Muscle of back (tissue), 13 donors: Measurements from ENCODE around the gene NPPA. TPM values are rescaled to one million over a fixed set of nuclear protein-coding genes. Genes with fewer than 3 reads are reported as not detected.
"Not testable (repeated sequence)": the region's sequence is repeated elsewhere in the genome, so short reads cannot be mapped to it uniquely, and the experiment has no call there.

ENCODE experiments used
- DNase-seq, 3 donors: peaks; one replicate each; pipeline versions ENCODE4 v3.0.0 to v3.0.0-alpha.2; 2013
- long read RNA-seq, 9 donors: transcript quantifications; one replicate each; lab custom pipeline, GENCODE V29; 2026
- polyA plus RNA-seq, 10 donors: library from polyadenylated mRNA; unstranded; fragments of 120-200 nt; gene quantifications; one replicate each; pipeline ENCODE4 v1.2.1, GENCODE V29; 2013; ENCODE audit not compliant: insufficient read length in 10 of 10

NPPA gene
- polyA plus RNA-seq: 1 to 10 TPM in 9 of 10 donors, under 1 TPM in 1; 0.81 to 2.9 (median 1.5) TPM
- long read RNA-seq, donor 1: 0 reads
- long read RNA-seq, donor 2, partial matches to known transcripts: 0 of 2 reads
- long read RNA-seq, donor 2, other reads (novel, unspliced or antisense): 0 of 2 reads
- long read RNA-seq, donor 3: 0 reads
- long read RNA-seq, donor 4, partial matches to known transcripts: 0 of 1 reads
- long read RNA-seq, donor 4, other reads (novel, unspliced or antisense): 0 of 1 reads
- long read RNA-seq, donor 5, partial matches to known transcripts: 0 of 1 reads
- long read RNA-seq, donor 5, other reads (novel, unspliced or antisense): 0 of 1 reads
- long read RNA-seq, donor 6, partial matches to known transcripts: 0 of 1 reads
- long read RNA-seq, donor 6, other reads (novel, unspliced or antisense): 0 of 1 reads
- long read RNA-seq, donor 7: 0 reads
- long read RNA-seq, donor 8: 0 reads
- long read RNA-seq, donor 9: 0 reads

- DNase-seq: peak in 2 of 3 donors; percentile 31 to 63
Observed at GRCh38 chr1:11847667-11848372, at the start of gene NPPA. TSS of gene NPPA (minus strand) at chr1:11847783. CDS start at chr1:11847684, 99 bp downstream.

- DNase-seq: not testable (repeated sequence)
Observed at GRCh38 chr1:11894501-11894900, 46.9 kb upstream of the NPPA start.

- peak in 1 of 3 donors; percentile 40 for DNase-seq
Observed at GRCh38 chr1:11893907-11894251, 46.3 kb upstream of the NPPA start.

GRCh38 chr1:11891433-11892186 is 44.0 kb upstream of the NPPA start:
- DNase-seq: no peak

DNA sequence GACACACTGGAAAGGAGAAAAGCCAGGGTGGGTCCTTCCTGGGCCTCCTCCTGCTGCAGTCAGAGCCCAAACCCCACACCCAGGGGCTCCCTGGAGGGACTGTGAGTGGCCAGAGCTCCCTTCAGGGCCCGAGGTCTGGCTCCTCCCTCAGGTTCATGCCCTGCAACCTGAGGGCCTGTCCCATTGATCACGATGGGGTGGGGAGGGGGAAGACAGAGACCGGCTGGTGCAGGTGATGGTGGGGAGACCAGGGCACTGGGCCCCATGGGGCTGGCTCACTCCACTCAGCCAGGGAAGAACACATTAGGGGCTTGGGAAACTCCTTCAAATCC is 41.3 kb upstream of the NPPA start:
- DNase-seq: no peak

GRCh38 chr1:11888206-11888876 is 40.8 kb upstream of the NPPA start:
- no peak for DNase-seq

DNA sequence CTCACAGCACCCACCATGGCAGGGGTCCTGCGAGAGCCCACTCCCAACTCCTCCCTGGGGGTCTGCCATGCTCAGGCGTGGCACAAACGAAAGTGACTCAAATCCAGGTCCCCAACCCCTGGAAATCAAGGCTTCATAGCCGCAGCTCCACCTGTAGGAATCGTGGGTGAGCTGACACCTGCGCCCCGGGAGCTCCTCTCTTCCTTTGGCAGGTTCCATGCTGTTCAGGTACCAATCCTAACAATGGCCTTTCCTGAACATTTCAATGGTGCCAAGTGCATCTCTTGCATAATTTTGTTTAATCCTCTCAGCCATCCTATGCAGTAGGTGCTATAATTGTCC is 40.1 kb upstream of the NPPA start:
- DNase-seq: no peak

DNA sequence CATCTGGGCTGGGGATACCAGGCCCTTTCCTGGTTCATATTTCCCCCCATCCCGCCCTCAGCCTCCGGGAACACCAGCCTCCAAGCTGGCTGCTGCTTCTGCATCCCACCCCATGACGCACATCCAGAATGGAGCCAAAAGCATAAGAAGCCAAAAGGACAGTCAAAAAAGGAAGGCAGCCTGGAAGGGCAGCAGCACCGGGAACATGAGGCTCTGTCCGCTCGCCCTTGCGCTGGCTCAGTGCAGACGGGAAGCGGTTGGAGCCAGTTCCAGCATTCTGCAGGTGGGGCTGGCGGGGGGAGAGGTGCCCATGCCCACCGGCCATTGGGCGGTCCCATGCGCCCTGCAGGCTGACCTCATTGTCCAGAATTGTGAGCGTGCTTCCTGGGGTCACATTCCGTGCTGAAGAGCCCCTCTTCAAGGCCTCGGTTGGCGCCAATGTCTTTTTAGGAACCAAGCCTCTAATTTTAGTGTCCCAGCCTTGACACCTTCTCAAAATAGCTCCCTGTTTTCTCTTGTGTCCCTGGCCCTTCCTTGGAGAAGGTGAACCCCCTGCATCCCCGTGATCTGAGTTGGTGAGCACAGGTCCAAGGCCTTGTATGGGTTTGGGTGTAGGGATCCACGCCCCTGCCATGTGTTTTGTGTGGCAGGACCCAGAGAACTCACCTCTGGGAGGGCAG is 39.5 kb upstream of the NPPA start:
- peak; percentile 32 to 75 (median 65) for DNase-seq

GRCh38 chr1:11885916-11886315 is 38.3 kb upstream of the NPPA start:
- DNase-seq: no peak

- peak in 1 of 3 donors; percentile 31 for DNase-seq
Observed at GRCh38 chr1:11882814-11883538, 35.4 kb upstream of the NPPA start.

DNA sequence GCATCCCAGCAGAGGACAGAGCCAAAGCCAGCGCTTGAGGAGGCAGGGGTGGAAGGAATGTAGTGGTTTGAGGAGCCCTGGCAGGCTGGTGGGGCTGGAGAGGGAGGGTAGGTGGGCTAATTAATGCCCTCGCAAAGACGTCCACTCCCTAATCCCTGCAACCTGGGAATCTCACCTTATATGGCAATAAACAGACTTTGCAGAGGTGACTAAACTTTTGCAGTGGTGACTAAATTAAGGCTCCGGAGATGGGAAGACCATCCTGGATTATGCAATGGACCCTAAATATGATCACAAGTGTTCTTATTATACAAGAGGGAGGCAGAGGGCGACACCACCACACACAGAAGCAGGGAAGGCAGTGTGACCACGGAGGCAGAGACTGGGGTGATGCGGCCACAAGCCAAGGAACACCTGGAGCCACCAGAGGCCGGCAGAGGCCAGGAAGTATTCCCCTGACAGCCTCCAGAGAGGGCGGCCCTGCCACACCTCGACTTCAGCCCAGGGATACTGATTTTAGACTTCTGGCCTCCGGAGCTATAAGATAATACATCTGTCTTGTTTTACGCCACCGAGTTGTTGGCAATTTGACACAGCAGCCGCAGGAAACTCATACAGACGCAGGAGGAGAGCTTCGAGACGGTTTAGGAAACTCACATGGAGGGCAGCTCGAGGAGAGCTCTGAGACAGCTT is 34.3 kb upstream of the NPPA start:
- DNase-seq: peak in 1 of 3 donors; percentile 28

- peak; percentile 53 to 89 (median 69) for DNase-seq
Observed at GRCh38 chr1:11880911-11881748, 33.5 kb upstream of the NPPA start.

- no peak for DNase-seq
Observed at GRCh38 chr1:11880181-11880575, 32.6 kb upstream of the NPPA start.

DNA sequence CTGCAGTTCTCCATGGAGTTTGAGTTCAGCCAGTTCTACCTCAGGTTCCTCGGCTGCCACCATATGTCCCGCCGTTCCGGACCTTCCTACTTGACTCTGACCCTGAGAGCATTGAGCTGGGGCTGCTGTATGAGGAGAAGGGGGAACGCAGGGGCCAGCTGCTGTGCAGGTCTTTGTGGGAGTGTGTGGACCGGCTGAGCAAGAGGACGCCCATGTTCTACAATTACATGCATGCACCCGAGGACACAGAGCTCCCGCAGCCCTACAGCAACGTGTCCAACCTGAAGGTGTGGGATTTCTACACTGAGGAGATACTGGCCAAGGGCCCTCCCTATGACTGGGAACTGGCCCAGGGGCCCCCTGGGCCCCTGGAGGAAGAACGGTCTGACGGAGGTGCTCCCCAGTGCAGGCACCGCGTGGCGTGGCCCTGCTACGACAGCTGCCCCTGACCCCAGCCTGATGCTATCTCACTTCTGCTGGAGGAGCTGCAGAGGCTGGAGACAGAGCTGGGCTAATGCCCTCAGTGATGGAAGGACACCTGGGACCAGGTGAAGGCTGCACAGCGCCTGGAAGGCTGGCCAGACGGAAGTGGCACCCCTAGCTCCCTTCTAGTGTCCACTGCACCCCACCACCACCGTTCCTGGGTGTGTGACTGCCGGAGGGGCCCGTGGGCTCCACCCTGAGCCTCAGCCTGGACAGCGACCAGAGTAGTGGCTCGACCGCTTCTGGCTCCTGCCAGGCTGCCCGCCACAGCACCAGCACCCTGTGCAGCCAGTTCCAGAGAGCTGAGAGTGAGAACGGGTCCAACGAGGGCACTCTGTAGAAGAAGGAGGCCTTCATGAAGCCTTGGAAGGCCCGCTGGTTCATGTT is 32.0 kb upstream of the NPPA start:
- DNase-seq: no peak

GRCh38 chr1:11878891-11879190 is 31.3 kb upstream of the NPPA start:
- DNase-seq: no peak

DNA sequence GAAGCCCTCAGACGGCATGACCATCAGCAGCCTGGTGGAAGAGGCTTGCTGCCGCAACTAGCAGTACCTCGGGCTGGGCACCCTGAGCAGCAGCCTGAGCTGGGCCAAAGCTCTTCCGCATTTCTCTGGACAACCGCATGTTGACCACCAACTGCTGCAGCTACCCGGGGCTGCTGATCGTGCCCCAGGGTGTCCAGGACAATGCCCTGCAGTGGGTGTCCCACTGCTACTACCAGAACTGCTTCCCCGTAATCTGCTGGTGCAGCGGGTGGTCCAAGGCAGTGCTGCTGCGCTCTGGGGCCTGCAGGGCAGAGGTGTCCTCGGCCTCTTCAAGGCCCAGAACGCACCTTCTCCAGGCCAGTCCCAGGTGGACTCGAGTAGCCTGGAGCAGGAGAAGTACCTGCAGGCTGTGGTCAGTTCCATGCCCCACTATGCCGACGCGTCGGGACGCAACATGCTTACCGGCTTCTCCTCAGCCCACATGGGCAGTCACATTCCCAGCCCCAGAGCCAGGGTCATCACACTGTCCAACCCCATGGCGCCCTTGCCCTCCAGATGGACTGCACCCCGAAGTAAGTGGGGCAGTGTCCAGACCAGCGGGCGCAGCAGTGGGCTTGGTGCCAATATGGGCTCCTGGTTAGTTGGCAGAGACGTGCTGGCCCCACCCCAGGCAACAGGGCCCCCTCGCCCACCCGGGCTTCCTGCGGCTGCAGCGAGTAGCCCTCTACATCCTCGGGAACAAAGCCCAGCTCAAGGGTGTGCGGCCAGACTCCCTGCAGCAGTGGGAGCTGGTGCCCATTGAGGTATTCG is 30.7 kb upstream of the NPPA start:
- DNase-seq: no peak

DNA sequence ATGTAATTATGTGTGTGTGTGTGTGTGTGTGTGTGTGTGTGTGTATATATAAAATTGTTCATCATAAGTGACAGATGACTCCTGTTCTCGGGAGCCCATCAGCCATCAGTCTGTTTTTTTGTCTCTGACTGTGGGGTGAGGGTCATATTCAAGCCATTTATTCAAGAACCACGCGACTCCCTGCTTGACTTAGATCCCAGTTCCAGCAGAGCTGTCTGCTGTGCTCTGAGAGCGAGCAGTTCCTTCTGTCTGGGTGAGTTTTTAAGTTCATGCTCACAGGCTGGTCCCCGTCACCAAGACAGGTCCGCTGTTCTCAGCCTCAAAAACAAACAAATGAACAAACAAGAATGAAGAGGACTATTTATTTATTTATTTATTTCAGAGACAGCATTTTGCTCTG is 29.5 kb upstream of the NPPA start:
- DNase-seq: no peak
